ENCODE measurements around the gene LSS. TPM values are rescaled to one million over a fixed set of nuclear protein-coding genes. Genes with fewer than 3 reads are reported as not detected.

Gene LSS
- total and polyA plus RNA-seq, 2 of the 8 experiments (the other 6 are each of a cell fraction or from before 2014, with no cell fraction given), result 96.1 to 123 TPM

- Histone ChIP-seq H4K91ac (replicated peaks; ENCODE audit: insufficient read length, low read length) (no peak overlapping the region), H3K79me1 (ENCODE audit: low read depth, low read length) (peaks cover 35% of the 10 kb centered on the region), H3K27ac (ENCODE audit: low read depth, low read length) (no peak overlapping the region), H4K8ac (ENCODE audit: extremely low read depth, insufficient read depth, low read length) (peak overlapping the region; percentile 46; the same call in 1 of the 2 replicates), H2BK12ac (ENCODE audit: low read depth, low read length) (no peak overlapping the region), H3K79me2 (ENCODE audit: control insufficient read depth in 1 of 2, insufficient read depth in 2 of 2, low read length in 2 of 2) (peaks cover 9 to 52% of the 10 kb centered on the region in 2 experiments; a peak in 3 of 4 replicates), H3K36me3 (ENCODE audit: control insufficient read depth in 2 of 4, insufficient read depth in 4 of 4, low read length in 3 of 4) (peaks cover 6 to 23% (median 14%) of the 10 kb centered on the region in 4 experiments; a peak in 6 of 8 replicates), H4K20me1 (replicated peaks in 1 of 2; ENCODE audit: control insufficient read depth in 1 of 2, insufficient read depth in 2 of 2, low read length in 2 of 2) (peaks cover 6 to 38% of the 10 kb centered on the region in 2 experiments), H2BK15ac (ENCODE audit: low read length) (no peak overlapping the region), H2AK5ac (ENCODE audit: low read depth, low read length) (no peak overlapping the region), H4K5ac (ENCODE audit: insufficient read length, low read depth, low read length) (no peak overlapping the region), H2BK120ac (replicated peaks; ENCODE audit: low read depth, low read length) (no peak overlapping the region), H3K9ac (replicated peaks in 1 of 4; ENCODE audit: extremely low read depth in 1 of 4, low read depth in 3 of 4, low read length in 3 of 4) (no peak overlapping the region), H3K27me3 (replicated peaks in 1 of 4; ENCODE audit: control insufficient read depth in 3 of 4, extremely low read depth in 1 of 4, insufficient read depth in 3 of 4, low read length in 3 of 4) (no peaks in the 10 kb centered on the region), H3K9me3 (ENCODE audit: insufficient read depth in 2 of 2, low read depth in 1 of 2, low read length in 1 of 2) (peaks cover 8% of the 10 kb centered on the region in 2 experiments; a peak in 1 of 4 replicates), H2AFZ (ENCODE audit: low read length) (no peak overlapping the region), H3K4me2 (ENCODE audit: insufficient read depth in 1 of 2, low read depth in 2 of 2, low read length in 2 of 2) (no peak overlapping the region), H3K4me1 (replicated peaks in 1 of 4; ENCODE audit: control insufficient read depth in 3 of 4, insufficient read depth in 4 of 4, low read length in 3 of 4) (peaks cover 0 to 2% (median under 1%) of the 10 kb centered on the region in 4 experiments; a peak in 2 of 7 replicates), H3K18ac (ENCODE audit: extremely low read depth, low read length) (no peak overlapping the region), H3K4me3 (ENCODE audit: extremely low read depth in 1 of 4, insufficient read depth in 2 of 4, low read depth in 3 of 4, low read length in 4 of 4) (no peak overlapping the region), H2BK5ac (ENCODE audit: low read depth, low read length) (no peak overlapping the region), H3K56ac (replicated peaks; ENCODE audit: insufficient read length, low read depth, low read length) (no peak overlapping the region), H3K4ac (replicated peaks; ENCODE audit: insufficient read length, low read depth, low read length) (no peak overlapping the region), H3K23me2 (ENCODE audit: low read depth, low read length) (no peaks in the 10 kb centered on the region), H3K23ac (ENCODE audit: insufficient read length) (no peak overlapping the region), H3K14ac (ENCODE audit: insufficient read length) (no peak overlapping the region), H2BK20ac (ENCODE audit: low read length) (no peak overlapping the region)
- WGBS, 2 experiments (ENCODE audit: extremely low coverage in 1 of 2, insufficient coverage in 1 of 2, insufficient read length in 1 of 2, insufficient replicate concordance in 2 of 2, low coverage in 1 of 2, low lambda C conversion rate in 2 of 2, missing lambda C conversion rate in 1 of 2), result 82% methylated on average over 16 of the region's 16 CpGs; no CpG with 5 or more reads in 1 of the 2 experiments
- FAIRE-seq (no peak), DNase-seq (ENCODE audit: low read depth in 1 of 2, low spot score in 2 of 2) (no peak)
- ChIA-PET CTCF (ENCODE audit: partially characterized antibody) (interaction anchor here (0.6 to 1.3 kb wide), 3 partner anchors 8 to 178 kb away, joined by 3 to 4 read pairs (median 3); no protein-coding TSS in a partner anchor), POLR2A (ENCODE audit: partially characterized antibody) (no interaction called here)
- no peak for TF ChIP-seq ZNF274 (IDR thresholded peaks at IDR 0.05; ENCODE audit: borderline replicate concordance, extremely low read depth, low read length)
- TF ChIP-seq EZH2 (IDR thresholded peaks at IDR 0.05; ENCODE audit: low read depth, low read length, severe bottlenecking), result no peak
- no peak for TF ChIP-seq BRCA1 (IDR thresholded peaks at IDR 0.05; ENCODE audit: low read depth, low read length)
- TF ChIP-seq SUZ12 (IDR thresholded peaks at IDR 0.05; ENCODE audit: low read length), result no peak
- TF ChIP-seq YY1 (IDR thresholded peaks at IDR 0.05; ENCODE audit: low read depth, low read length), result no peak
- TF ChIP-seq NRF1 (IDR thresholded peaks at IDR 0.05; ENCODE audit: low read depth, low read length), result no peak
- no peak for TF ChIP-seq TEAD4 (IDR thresholded peaks at IDR 0.05; ENCODE audit: low read depth, low read length)
- TF ChIP-seq CREB1 (IDR thresholded peaks at IDR 0.05), result no peak
- no peak for TF ChIP-seq JUN (IDR thresholded peaks at IDR 0.05; ENCODE audit: low read depth, low read length)
- TF ChIP-seq EP300 (IDR thresholded peaks at IDR 0.05; ENCODE audit: borderline replicate concordance in 1 of 2, low read depth in 2 of 2, low read length in 2 of 2), result no peak
- no peak for TF ChIP-seq SP4 (IDR thresholded peaks at IDR 0.05; ENCODE audit: low read length)
Observed at GRCh38 chr21:46221664-46222435, 6.7 kb downstream of the LSS start.

All from H1 (cell line).